ENCODE data around the gene SNX25.
"Not testable (repeated sequence)": the region's sequence is repeated elsewhere in the genome, so short reads cannot be mapped to it uniquely, and the experiment has no call there.

SNX25 gene

GRCh38 chr4:185343726-185344581 lies 134.6 kb downstream of the SNX25 start:
- DNase-seq (ENCODE audit: low read depth in 3 of 3) = peak in 1 of 3 experiments; percentile 3

- no peak for DNase-seq (ENCODE audit: low read depth in 3 of 3)
Measured at GRCh38 chr4:185344743-185345538, 135.5 kb downstream of the SNX25 start.

- DNase-seq (ENCODE audit: low read depth in 3 of 3) = no peak
Measured at GRCh38 chr4:185346975-185347601, 137.7 kb downstream of the SNX25 start.

- no peak for DNase-seq (ENCODE audit: low read depth in 3 of 3)
Measured at GRCh38 chr4:185351691-185352090, 142.3 kb downstream of the SNX25 start.

GRCh38 chr4:185352202-185352601 lies 142.8 kb downstream of the SNX25 start:
- DNase-seq (ENCODE audit: low read depth in 3 of 3) = no peak

- no peak for DNase-seq (ENCODE audit: low read depth in 3 of 3)
Measured at GRCh38 chr4:185352741-185353140, 143.3 kb downstream of the SNX25 start.

GRCh38 chr4:185357211-185357610 lies 147.8 kb downstream of the SNX25 start:
- peak in 1 of 3 experiments; percentile 7 for DNase-seq (ENCODE audit: low read depth in 3 of 3)

- no peak for DNase-seq (ENCODE audit: low read depth in 3 of 3)
Measured at GRCh38 chr4:185357733-185358440, 148.5 kb downstream of the SNX25 start.

- no peak for DNase-seq (ENCODE audit: low read depth in 3 of 3)
Measured at GRCh38 chr4:185358514-185358913, 149.1 kb downstream of the SNX25 start.

- no peak for DNase-seq (ENCODE audit: low read depth in 3 of 3)
Measured at GRCh38 chr4:185358959-185359358, 149.6 kb downstream of the SNX25 start.

- DNase-seq (ENCODE audit: low read depth in 3 of 3) = no peak
Measured at GRCh38 chr4:185359767-185360446, 150.5 kb downstream of the SNX25 start.

GRCh38 chr4:185361872-185362271 lies 152.5 kb downstream of the SNX25 start:
- no peak for DNase-seq (ENCODE audit: low read depth in 3 of 3)

GRCh38 chr4:185362570-185362969 lies 153.2 kb downstream of the SNX25 start:
- DNase-seq (ENCODE audit: low read depth in 3 of 3) = not testable (repeated sequence)

- DNase-seq (ENCODE audit: low read depth in 3 of 3) = no peak
Measured at GRCh38 chr4:185363251-185363650, 153.9 kb downstream of the SNX25 start.

- no peak for DNase-seq (ENCODE audit: low read depth in 3 of 3)
Measured at GRCh38 chr4:185364886-185365285, 155.5 kb downstream of the SNX25 start.

GRCh38 chr4:185369731-185370130 lies 160.3 kb downstream of the SNX25 start:
- DNase-seq (ENCODE audit: low read depth in 3 of 3) = no peak

GRCh38 chr4:185370268-185370949 lies 161.0 kb downstream of the SNX25 start:
- no peak for DNase-seq (ENCODE audit: low read depth in 3 of 3)

- DNase-seq (ENCODE audit: low read depth in 3 of 3) = no peak
Measured at GRCh38 chr4:185371702-185372101, 162.3 kb downstream of the SNX25 start.

GRCh38 chr4:185374027-185374426 lies 164.6 kb downstream of the SNX25 start:
- no peak for DNase-seq (ENCODE audit: low read depth in 3 of 3)

- DNase-seq (ENCODE audit: low read depth in 3 of 3) = no peak
Measured at GRCh38 chr4:185374573-185374972, 165.2 kb downstream of the SNX25 start.

- no peak for DNase-seq (ENCODE audit: low read depth in 3 of 3)
Measured at GRCh38 chr4:185378264-185378663, 168.9 kb downstream of the SNX25 start.

Measured in stimulated activated CD4-positive, alpha-beta T cell treated with anti-CD3 and anti-CD28 coated beads, TNF-alpha, amount 100 ng/mL, for 24 hours (primary cell).